A549 (cell line): ENCODE measurements around the gene NR3C2.

Experiments
- BHLHE40 ChIP-seq: IDR thresholded peaks from 2 replicates; pipeline ENCODE4 v1.6.1; 2012; ENCODE audit warnings: low read depth, low read length, inconsistent platforms
- CEBPB ChIP-seq, 2 experiments: fragments of >200 bp in 1 of 2; sonication (Bioruptor Twin) in 1 of 2; formaldehyde crosslinking in 1 of 2; IDR thresholded peaks; 2 replicates each; pipeline ENCODE4 v1.6.1; 2012 to 2016
- EHMT2 ChIP-seq: fragments of 200-600 bp; sonication (generic); IDR thresholded peaks from 2 replicates; pipeline ENCODE4 v1.6.1; 2016; ENCODE audit warnings: antibody characterized with exemption, low read depth, mild to moderate bottlenecking, moderate library complexity
- EP300 ChIP-seq, 2 experiments: fragments of >200 bp; sonication (Bioruptor Twin); formaldehyde crosslinking; IDR thresholded peaks; 2 replicates in 1 of 2; 3 replicates in 1 of 2; pipeline ENCODE4 v1.6.1; 2016 to 2017
- ESRRA ChIP-seq: fragments of 150-350 bp; IDR thresholded peaks from 2 replicates; pipeline ENCODE4 v1.6.1; 2014; ENCODE audit warnings: mild to moderate bottlenecking, low read length, borderline replicate concordance
- GATA3 ChIP-seq: IDR thresholded peaks from 2 replicates; pipeline ENCODE4 v1.6.1; 2012; ENCODE audit warnings: borderline replicate concordance
- JUN ChIP-seq, 2 experiments: fragments of >200 bp; sonication (Bioruptor Twin); formaldehyde crosslinking; IDR thresholded peaks; 2 replicates in 1 of 2; 3 replicates in 1 of 2; pipeline ENCODE4 v1.6.1; 2016 to 2017
- NPAS2 ChIP-seq: fragments of 250-450 bp; sonication (Bioruptor Pico); IDR thresholded peaks from 2 replicates; pipeline ENCODE4 v1.8.0; 2022; ENCODE audit warnings: mild to moderate bottlenecking, moderate library complexity, borderline replicate concordance
- NR3C1 ChIP-seq: fragments of >200 bp; sonication (Bioruptor Twin); formaldehyde crosslinking; IDR thresholded peaks from 3 replicates; pipeline ENCODE4 v1.6.1; 2017
- POLR2A ChIP-seq: IDR thresholded peaks from 2 replicates; pipeline ENCODE4 v1.6.1; 2012; ENCODE audit warnings: mild to moderate bottlenecking, low read length
- TF ChIP-seq, protein P1 (sequence below): IDR thresholded peaks from 2 replicates; pipeline ENCODE4 v1.6.1; 2012
- TF ChIP-seq, protein P2 (sequence below): fragments of >200 bp; sonication (Bioruptor Twin); formaldehyde crosslinking; IDR thresholded peaks from 3 replicates; pipeline ENCODE4 v1.5.1; 2016

DNA sequence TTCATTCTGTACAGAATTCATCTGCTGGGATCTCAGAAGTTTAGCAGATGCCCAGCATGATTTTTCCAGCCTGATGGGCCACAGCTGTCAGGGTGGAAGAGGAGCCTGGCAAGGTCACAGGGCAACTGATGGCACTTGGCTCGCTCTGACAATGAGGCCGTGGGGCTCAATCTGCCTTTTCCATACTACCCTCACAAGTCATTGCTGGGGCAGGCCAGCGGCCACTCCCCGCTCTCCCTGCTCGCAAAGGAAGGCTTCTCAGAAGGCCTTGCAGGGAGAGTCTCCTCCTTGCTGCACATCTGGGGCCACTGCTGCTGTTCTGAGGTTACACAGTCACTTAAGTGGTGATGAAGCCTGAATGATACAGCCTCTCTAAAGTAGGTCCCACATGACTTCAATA is 349.1 kb downstream of the NR3C2 start:
- TF ChIP-seq NR3C1 (no peak), JUN (IDR thresholded peaks at IDR 0.05) (no peak), NPAS2 (no peak), GATA3 (no peak), CEBPB (IDR thresholded peaks at IDR 0.05) (no peak), ESRRA (no peak), EHMT2 (no peak), EP300 (IDR thresholded peaks at IDR 0.05) (no peak), POLR2A (no peak), BHLHE40 (no peak)
- TF ChIP-seq, protein P1, sequence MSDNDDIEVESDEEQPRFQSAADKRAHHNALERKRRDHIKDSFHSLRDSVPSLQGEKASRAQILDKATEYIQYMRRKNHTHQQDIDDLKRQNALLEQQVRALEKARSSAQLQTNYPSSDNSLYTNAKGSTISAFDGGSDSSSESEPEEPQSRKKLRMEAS: no peak
- TF ChIP-seq, protein P2, sequence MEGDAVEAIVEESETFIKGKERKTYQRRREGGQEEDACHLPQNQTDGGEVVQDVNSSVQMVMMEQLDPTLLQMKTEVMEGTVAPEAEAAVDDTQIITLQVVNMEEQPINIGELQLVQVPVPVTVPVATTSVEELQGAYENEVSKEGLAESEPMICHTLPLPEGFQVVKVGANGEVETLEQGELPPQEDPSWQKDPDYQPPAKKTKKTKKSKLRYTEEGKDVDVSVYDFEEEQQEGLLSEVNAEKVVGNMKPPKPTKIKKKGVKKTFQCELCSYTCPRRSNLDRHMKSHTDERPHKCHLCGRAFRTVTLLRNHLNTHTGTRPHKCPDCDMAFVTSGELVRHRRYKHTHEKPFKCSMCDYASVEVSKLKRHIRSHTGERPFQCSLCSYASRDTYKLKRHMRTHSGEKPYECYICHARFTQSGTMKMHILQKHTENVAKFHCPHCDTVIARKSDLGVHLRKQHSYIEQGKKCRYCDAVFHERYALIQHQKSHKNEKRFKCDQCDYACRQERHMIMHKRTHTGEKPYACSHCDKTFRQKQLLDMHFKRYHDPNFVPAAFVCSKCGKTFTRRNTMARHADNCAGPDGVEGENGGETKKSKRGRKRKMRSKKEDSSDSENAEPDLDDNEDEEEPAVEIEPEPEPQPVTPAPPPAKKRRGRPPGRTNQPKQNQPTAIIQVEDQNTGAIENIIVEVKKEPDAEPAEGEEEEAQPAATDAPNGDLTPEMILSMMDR: no peak
